ENCODE data around the gene SMIM23. TPM values are rescaled to one million over a fixed set of nuclear protein-coding genes. Genes with fewer than 3 reads are reported as not detected.

Gene SMIM23
- total RNA-seq, 4 donors from 2014 or later, result not detected

DNA sequence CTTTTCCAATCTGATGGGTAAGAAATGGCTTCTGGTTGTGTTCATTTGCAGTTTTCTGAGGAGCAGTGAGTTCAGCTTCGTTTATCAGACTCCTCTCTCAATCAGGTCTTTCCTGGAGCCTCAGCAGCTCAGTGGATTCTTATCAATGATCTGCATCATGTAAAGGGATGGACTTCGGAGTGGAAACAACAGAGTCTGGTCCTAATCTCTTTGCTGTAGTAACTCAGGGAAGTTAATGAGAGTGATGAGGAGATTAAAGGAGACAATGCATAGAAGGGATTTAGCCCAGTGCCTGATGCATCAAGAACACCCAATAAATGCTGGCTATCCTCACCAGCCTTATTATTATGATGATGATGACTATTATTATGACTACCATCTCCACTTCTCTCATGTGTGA lies 47.2 kb downstream of the SMIM23 start:
- no peaks in the 10 kb centered on the region for H3K36me3 ChIP-seq
- DNase-seq (ENCODE audit: low spot score in 2 of 2), result no peak
- TF ChIP-seq POLR2AphosphoS5 (IDR thresholded peaks at IDR 0.05), result no peak
- no peak for TF ChIP-seq POLR2A (IDR thresholded peaks at IDR 0.05)
- TF ChIP-seq EP300 (IDR thresholded peaks at IDR 0.05), result no peak
- TF ChIP-seq, protein P1, sequence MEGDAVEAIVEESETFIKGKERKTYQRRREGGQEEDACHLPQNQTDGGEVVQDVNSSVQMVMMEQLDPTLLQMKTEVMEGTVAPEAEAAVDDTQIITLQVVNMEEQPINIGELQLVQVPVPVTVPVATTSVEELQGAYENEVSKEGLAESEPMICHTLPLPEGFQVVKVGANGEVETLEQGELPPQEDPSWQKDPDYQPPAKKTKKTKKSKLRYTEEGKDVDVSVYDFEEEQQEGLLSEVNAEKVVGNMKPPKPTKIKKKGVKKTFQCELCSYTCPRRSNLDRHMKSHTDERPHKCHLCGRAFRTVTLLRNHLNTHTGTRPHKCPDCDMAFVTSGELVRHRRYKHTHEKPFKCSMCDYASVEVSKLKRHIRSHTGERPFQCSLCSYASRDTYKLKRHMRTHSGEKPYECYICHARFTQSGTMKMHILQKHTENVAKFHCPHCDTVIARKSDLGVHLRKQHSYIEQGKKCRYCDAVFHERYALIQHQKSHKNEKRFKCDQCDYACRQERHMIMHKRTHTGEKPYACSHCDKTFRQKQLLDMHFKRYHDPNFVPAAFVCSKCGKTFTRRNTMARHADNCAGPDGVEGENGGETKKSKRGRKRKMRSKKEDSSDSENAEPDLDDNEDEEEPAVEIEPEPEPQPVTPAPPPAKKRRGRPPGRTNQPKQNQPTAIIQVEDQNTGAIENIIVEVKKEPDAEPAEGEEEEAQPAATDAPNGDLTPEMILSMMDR (IDR thresholded peaks at IDR 0.05), result no peak
- no peak overlapping the region for H3K4me3 ChIP-seq
- 92% methylated on average over 2 of the region's 2 CpGs for WGBS
- H3K4me1 ChIP-seq, result no peaks in the 10 kb centered on the region
- H3K27me3 ChIP-seq, result no peaks in the 10 kb centered on the region
- peaks cover 7% of the 10 kb centered on the region for H3K9me3 ChIP-seq
- H3K27ac ChIP-seq, result no peak overlapping the region

DNA sequence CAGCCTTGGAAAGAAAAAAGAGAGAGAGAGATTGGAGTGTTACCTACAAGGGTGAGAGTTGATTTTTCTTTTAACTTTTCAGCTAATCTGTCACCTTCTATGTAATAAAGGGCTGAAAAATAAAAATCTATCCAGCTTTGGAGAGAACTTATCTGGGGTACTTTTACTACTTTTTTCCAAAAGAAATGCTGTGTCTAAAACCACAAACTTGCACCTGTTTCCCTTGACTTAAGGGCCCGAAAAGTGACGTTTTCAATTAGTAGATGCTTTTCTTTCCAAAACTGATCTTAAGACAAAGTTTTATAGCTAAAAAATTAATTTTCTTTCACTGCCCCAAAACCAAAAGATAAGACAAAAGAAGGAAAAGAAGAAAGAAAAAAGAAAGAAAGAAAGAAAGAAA lies 48.8 kb downstream of the SMIM23 start:
- peaks cover 7% of the 10 kb centered on the region for H3K9me3 ChIP-seq
- TF ChIP-seq, protein P1 (IDR thresholded peaks at IDR 0.05), result no peak
- TF ChIP-seq POLR2A (IDR thresholded peaks at IDR 0.05), result no peak
- TF ChIP-seq POLR2AphosphoS5 (IDR thresholded peaks at IDR 0.05), result no peak
- TF ChIP-seq EP300 (IDR thresholded peaks at IDR 0.05), result no peak
- no peaks in the 10 kb centered on the region for H3K4me1 ChIP-seq
- no peak overlapping the region for H3K4me3 ChIP-seq
- H3K27ac ChIP-seq, result no peak overlapping the region
- H3K27me3 ChIP-seq, result no peaks in the 10 kb centered on the region
- DNase-seq (ENCODE audit: low spot score in 2 of 2), result no peak
- H3K36me3 ChIP-seq, result no peaks in the 10 kb centered on the region
- 98% methylated on average over 2 of the region's 2 CpGs for WGBS

DNA sequence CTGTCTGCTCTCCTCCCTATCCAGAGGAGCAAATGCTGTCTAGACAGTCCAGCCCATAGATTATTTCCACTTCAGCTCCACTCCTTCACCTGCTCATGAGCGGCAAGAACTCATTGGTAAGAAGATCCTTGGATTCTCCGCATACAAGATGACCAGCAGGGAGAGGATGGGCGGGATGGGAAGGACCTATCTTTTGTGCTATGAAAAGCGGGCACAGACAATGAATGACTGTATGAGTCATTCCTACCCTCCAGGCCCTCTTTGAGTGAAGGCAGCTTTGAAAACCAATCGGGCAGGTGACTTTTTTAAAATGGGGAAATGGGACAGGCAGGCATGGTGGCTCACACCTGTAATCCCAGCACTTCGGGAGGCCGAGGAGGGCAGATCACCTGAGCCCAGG lies 49.4 kb downstream of the SMIM23 start:
- no peak for TF ChIP-seq EP300 (IDR thresholded peaks at IDR 0.05)
- TF ChIP-seq, protein P1 (IDR thresholded peaks at IDR 0.05), result no peak
- no peak for TF ChIP-seq POLR2AphosphoS5 (IDR thresholded peaks at IDR 0.05)
- TF ChIP-seq POLR2A (IDR thresholded peaks at IDR 0.05), result no peak
- H3K4me1 ChIP-seq, result no peaks in the 10 kb centered on the region
- H3K9me3 ChIP-seq, result peaks cover 2% of the 10 kb centered on the region
- H3K4me3 ChIP-seq, result no peak overlapping the region
- DNase-seq (ENCODE audit: low spot score in 2 of 2), result no peak
- no peaks in the 10 kb centered on the region for H3K36me3 ChIP-seq
- 80% methylated on average over 7 of the region's 7 CpGs for WGBS
- H3K27me3 ChIP-seq, result no peaks in the 10 kb centered on the region
- no peak overlapping the region for H3K27ac ChIP-seq

DNA sequence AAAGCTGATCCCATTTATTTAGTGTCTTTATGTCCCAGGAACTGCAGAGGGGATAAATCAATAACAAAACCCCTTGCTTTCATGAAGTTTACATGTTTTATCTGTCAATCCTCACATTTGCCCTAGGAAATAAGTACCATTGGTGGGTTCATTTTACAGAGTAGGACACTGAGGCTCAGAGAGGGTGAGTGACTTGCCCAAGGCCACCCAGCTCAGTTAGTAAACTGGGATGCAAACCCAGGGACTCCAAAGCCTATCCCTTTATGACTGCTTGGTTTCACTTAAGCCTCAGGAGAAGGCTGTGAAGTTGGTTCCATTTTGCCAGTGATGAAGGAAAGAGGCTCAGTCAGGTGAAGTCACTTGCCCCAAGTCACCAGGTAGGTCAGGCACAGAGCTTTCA lies 51.9 kb downstream of the SMIM23 start:
- no peaks in the 10 kb centered on the region for H3K36me3 ChIP-seq
- H3K4me3 ChIP-seq, result no peak overlapping the region
- no peaks in the 10 kb centered on the region for H3K27me3 ChIP-seq
- peaks cover 11% of the 10 kb centered on the region for H3K4me1 ChIP-seq
- H3K27ac ChIP-seq, result no peak overlapping the region
- DNase-seq (ENCODE audit: low spot score in 2 of 2), result no peak
- no peaks in the 10 kb centered on the region for H3K9me3 ChIP-seq
- TF ChIP-seq, protein P1 (IDR thresholded peaks at IDR 0.05), result no peak
- no peak for TF ChIP-seq EP300 (IDR thresholded peaks at IDR 0.05)
- no peak for TF ChIP-seq POLR2AphosphoS5 (IDR thresholded peaks at IDR 0.05)
- TF ChIP-seq POLR2A (IDR thresholded peaks at IDR 0.05), result no peak

DNA sequence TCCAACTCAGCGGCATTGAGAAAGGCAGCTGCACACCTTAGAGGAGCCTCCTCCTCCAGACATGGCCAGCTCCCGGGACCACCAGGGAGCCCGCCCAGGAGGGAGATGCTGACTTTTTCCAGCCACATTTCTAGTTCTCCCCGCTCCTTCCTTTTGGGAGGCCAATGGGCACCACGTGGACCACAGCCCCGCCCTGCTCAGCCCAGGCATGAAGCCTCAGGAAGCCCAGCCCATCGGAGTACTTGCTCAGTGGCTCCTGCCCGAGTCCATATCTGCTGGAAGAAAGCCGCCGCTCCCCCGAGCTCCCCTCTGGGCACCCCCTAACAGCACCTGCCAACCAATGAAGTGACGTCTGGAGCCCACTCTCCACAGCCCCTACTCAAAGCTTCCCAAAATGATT lies 52.4 kb downstream of the SMIM23 start:
- no peak for DNase-seq (ENCODE audit: low spot score in 2 of 2)
- Histone ChIP-seq H3K27me3 (no peaks in the 10 kb centered on the region), H3K27ac (no peak overlapping the region), H3K36me3 (no peaks in the 10 kb centered on the region), H3K4me1 (peaks cover 17% of the 10 kb centered on the region), H3K4me3 (no peak overlapping the region), H3K9me3 (no peaks in the 10 kb centered on the region)
- TF ChIP-seq, protein P1 (IDR thresholded peaks at IDR 0.05), result no peak
- TF ChIP-seq POLR2AphosphoS5 (IDR thresholded peaks at IDR 0.05), result no peak
- no peak for TF ChIP-seq POLR2A (IDR thresholded peaks at IDR 0.05)
- no peak for TF ChIP-seq EP300 (IDR thresholded peaks at IDR 0.05)
- WGBS, result 59% methylated on average over 9 of the region's 12 CpGs

Measured in suprapubic skin (tissue), 4 donors.